DND-41 (cell line): ENCODE results near the gene ST6GALNAC1.

Experiments
- ATAC-seq: fragments of 200-7000 bp; cut with Tn5 transposase; 3 replicates; pipeline ENCODE4 v1.9.1; 2021; ENCODE audit warnings: low read depth; ENCODE audit not compliant: insufficient read depth
- DNase-seq: peaks from one replicate; pipeline ENCODE4 v3.0.0-alpha.2; 2020
- H2AFZ ChIP-seq: 2 replicates; pipeline ENCODE4 v1.6.0; 2012; ENCODE audit warnings: low read depth, low read length
- H3K27ac ChIP-seq: 2 replicates; pipeline ENCODE4 v1.5.1; 2012; ENCODE audit warnings: low read length, inconsistent platforms
- H3K27me3 ChIP-seq: fragments of 200-600 bp; sonication (generic); 2 replicates; pipeline ENCODE4 v1.6.0; 2012; ENCODE audit warnings: low read length, mild to moderate bottlenecking, inconsistent platforms; ENCODE audit not compliant: insufficient read depth, poor library complexity
- H3K36me3 ChIP-seq: 2 replicates; pipeline ENCODE4 v1.5.1; 2012; ENCODE audit warnings: low read length, inconsistent platforms; ENCODE audit not compliant: insufficient read depth
- H3K4me1 ChIP-seq: 2 replicates; pipeline ENCODE4 v1.5.1; 2012; ENCODE audit warnings: mild to moderate bottlenecking, low read length; ENCODE audit not compliant: insufficient read depth
- H3K4me2 ChIP-seq: 2 replicates; pipeline ENCODE4 v1.6.0; 2012; ENCODE audit warnings: mild to moderate bottlenecking, moderate library complexity, low read length, inconsistent platforms; ENCODE audit not compliant: insufficient read depth
- H3K4me3 ChIP-seq, 2 experiments: fragments of 200-600 bp in 1 of 2; shearing (Covaris generic) in 1 of 2; 2 replicates each; pipeline ENCODE4 v1.5.1; 2012 to 2016; ENCODE audit warnings: inconsistent platforms in 2 of 2, low read length in 2 of 2, mild to moderate bottlenecking in 2 of 2, low read depth in 1 of 2, moderate library complexity in 1 of 2
- H3K79me2 ChIP-seq: 2 replicates; pipeline ENCODE4 v1.6.0; 2012; ENCODE audit warnings: low read length, inconsistent platforms; ENCODE audit not compliant: insufficient read depth
- H3K9ac ChIP-seq: 2 replicates; pipeline ENCODE4 v1.6.0; 2012; ENCODE audit warnings: low read depth, mild to moderate bottlenecking, inconsistent platforms, low read length, moderate library complexity
- H3K9me3 ChIP-seq: 2 replicates; pipeline ENCODE4 v1.5.1; 2012; ENCODE audit warnings: low read length, moderate library complexity, mild to moderate bottlenecking, inconsistent platforms; ENCODE audit not compliant: insufficient read depth, severe bottlenecking
- H4K20me1 ChIP-seq: 2 replicates; pipeline ENCODE4 v1.6.0; 2012; ENCODE audit warnings: low read length; ENCODE audit not compliant: insufficient read depth
- CTCF ChIP-seq: IDR thresholded peaks from 2 replicates; pipeline ENCODE4 v1.5.1; 2012; ENCODE audit warnings: borderline replicate concordance, low read length, moderate library complexity, mild to moderate bottlenecking; ENCODE audit not compliant: poor library complexity, severe bottlenecking; ENCODE audit errors: extremely low read depth
- EZH2 ChIP-seq: IDR thresholded peaks from 3 replicates; pipeline ENCODE4 v1.6.1; 2012; ENCODE audit warnings: borderline replicate concordance, low read depth, mild to moderate bottlenecking, moderate library complexity, low read length, inconsistent platforms; ENCODE audit not compliant: severe bottlenecking

The ST6GALNAC1 gene

GRCh38 chr17:76594690-76595089 lies 48.9 kb downstream of the ST6GALNAC1 start:
- no peaks in the 10 kb centered on the region for H3K9me3 ChIP-seq
- TF ChIP-seq EZH2 (no peak), CTCF (no peak)
- no peak for DNase-seq

GRCh38 chr17:76593959-76594358 lies 49.6 kb downstream of the ST6GALNAC1 start:
- Histone ChIP-seq H4K20me1 (no peaks in the 10 kb centered on the region), H3K9ac (no peak overlapping the region), H3K27me3 (peaks cover 3% of the 10 kb centered on the region), H3K27ac (no peak overlapping the region), H3K4me1 (no peaks in the 10 kb centered on the region), H3K9me3 (no peaks in the 10 kb centered on the region), H2AFZ (no peak overlapping the region), H3K4me3 (no peak overlapping the region), H3K4me2 (no peak overlapping the region), H3K36me3 (no peaks in the 10 kb centered on the region), H3K79me2 (no peaks in the 10 kb centered on the region)
- no peak for TF ChIP-seq CTCF
- TF ChIP-seq EZH2 = no peak
- DNase-seq = no peak
- no peak for ATAC-seq

More at GRCh38 chr17:76594690-76595089, 48.9 kb downstream of the ST6GALNAC1 start:
- Histone ChIP-seq H3K4me2 (no peak overlapping the region), H4K20me1 (no peaks in the 10 kb centered on the region), H3K27ac (no peak overlapping the region), H2AFZ (no peak overlapping the region), H3K9ac (no peak overlapping the region), H3K36me3 (no peaks in the 10 kb centered on the region), H3K4me1 (no peaks in the 10 kb centered on the region), H3K4me3 (no peak overlapping the region), H3K79me2 (no peaks in the 10 kb centered on the region), H3K27me3 (peaks cover 3% of the 10 kb centered on the region)
- ATAC-seq = no peak

- Histone ChIP-seq H3K4me3 (no peak overlapping the region), H3K9me3 (no peaks in the 10 kb centered on the region), H3K4me1 (no peaks in the 10 kb centered on the region), H3K27me3 (peaks cover 3% of the 10 kb centered on the region), H3K9ac (no peak overlapping the region), H3K79me2 (no peaks in the 10 kb centered on the region), H2AFZ (no peak overlapping the region), H3K36me3 (no peaks in the 10 kb centered on the region), H4K20me1 (no peaks in the 10 kb centered on the region), H3K27ac (no peak overlapping the region), H3K4me2 (no peak overlapping the region)
- ATAC-seq (no peak), DNase-seq (no peak)
- no peak for TF ChIP-seq CTCF
- TF ChIP-seq EZH2 = no peak
Observed at GRCh38 chr17:76593384-76593826, 50.2 kb downstream of the ST6GALNAC1 start.

- H3K9me3 ChIP-seq = no peaks in the 10 kb centered on the region
- H3K27ac ChIP-seq = no peak overlapping the region
- H4K20me1 ChIP-seq = peaks cover 4% of the 10 kb centered on the region; the same call in 1 of the 2 replicates
- ATAC-seq (no peak), DNase-seq (no peak)
- no peak for TF ChIP-seq EZH2
- no peak for TF ChIP-seq CTCF
- no peak overlapping the region for H3K4me3 ChIP-seq
- H3K9ac ChIP-seq = no peak overlapping the region
- H2AFZ ChIP-seq = no peak overlapping the region
- no peaks in the 10 kb centered on the region for H3K79me2 ChIP-seq
- H3K27me3 ChIP-seq = peaks cover 44% of the 10 kb centered on the region
- H3K36me3 ChIP-seq = no peaks in the 10 kb centered on the region
- H3K4me2 ChIP-seq = no peak overlapping the region
- no peaks in the 10 kb centered on the region for H3K4me1 ChIP-seq
Observed at GRCh38 chr17:76588182-76588581, 55.4 kb downstream of the ST6GALNAC1 start.
